PC-9 (cell line): Measurements from ENCODE around the gene FAM168A.

Experiments
- EZH2 ChIP-seq: fragments of 200-600 bp; sonication (generic); IDR thresholded peaks from 2 replicates; pipeline ENCODE4 v1.8.0; 2017; ENCODE audit warnings: antibody characterized with exemption, low read depth
- TF ChIP-seq, protein P1 (sequence below): fragments of 200-600 bp; sonication (generic); conservative IDR thresholded peaks from 2 replicates; pipeline ENCODE4 v1.6.1; 2017; ENCODE audit warnings: mixed run types, antibody characterized with exemption, mild to moderate bottlenecking, moderate library complexity

DNA sequence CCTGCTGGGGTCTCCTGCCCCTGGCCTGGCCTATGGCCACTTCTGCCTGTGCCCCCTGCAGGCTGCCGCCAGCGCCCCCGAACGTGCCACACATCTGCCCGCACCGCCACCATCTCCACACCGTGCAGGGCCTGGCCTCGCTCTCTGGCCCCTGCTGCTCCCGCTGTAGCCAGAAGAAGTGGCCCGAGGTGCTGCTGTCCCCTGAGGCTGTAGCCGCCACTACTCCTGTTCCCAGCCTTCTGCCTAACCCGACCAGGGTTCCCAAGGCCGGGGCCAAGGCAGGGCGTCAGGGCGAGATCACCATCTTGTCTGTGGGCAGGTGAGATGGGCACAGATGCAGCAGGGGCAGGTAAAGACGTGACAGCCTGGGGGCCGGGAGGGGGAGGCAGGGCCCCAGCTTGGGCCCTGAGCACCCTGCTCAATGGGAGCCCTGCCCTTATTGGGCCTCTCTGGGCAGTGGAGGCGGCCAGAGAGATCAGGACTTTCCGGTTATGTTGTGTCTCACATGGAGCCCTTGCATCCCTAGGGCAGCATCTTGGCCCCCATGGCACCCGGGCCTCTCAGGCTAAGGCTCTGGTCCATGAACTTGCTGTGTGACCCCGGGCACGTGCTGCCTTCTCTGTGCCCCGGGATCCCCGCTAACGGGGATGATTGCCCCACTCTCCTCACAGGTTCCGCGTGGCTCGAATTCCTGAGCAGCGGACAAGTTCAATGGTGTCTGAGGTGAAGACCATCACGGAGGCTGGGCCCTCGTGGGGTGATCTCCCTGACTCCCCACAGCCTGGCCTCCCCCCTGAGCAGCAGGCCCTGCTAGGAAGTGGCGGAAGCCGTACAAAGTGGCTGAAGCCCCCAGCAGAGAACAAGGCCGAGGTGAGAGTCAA is 203.3 kb downstream of the FAM168A start:
- TF ChIP-seq, protein P1, sequence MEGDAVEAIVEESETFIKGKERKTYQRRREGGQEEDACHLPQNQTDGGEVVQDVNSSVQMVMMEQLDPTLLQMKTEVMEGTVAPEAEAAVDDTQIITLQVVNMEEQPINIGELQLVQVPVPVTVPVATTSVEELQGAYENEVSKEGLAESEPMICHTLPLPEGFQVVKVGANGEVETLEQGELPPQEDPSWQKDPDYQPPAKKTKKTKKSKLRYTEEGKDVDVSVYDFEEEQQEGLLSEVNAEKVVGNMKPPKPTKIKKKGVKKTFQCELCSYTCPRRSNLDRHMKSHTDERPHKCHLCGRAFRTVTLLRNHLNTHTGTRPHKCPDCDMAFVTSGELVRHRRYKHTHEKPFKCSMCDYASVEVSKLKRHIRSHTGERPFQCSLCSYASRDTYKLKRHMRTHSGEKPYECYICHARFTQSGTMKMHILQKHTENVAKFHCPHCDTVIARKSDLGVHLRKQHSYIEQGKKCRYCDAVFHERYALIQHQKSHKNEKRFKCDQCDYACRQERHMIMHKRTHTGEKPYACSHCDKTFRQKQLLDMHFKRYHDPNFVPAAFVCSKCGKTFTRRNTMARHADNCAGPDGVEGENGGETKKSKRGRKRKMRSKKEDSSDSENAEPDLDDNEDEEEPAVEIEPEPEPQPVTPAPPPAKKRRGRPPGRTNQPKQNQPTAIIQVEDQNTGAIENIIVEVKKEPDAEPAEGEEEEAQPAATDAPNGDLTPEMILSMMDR: no peak
- no peak for TF ChIP-seq EZH2
